ACHN (cell line): Measurements from ENCODE around the gene PLA2R1.

Experiments used
- DNase-seq: peaks from one replicate; pipeline ENCODE4 v3.0.0-alpha.2; 2015
- in situ Hi-C: cut with HindIII; loops from 2 replicates; pipeline ENCODE4 v1.10.0; 2017; ENCODE audit warnings: low sequenced_read_pairs, low pct_ligation_motif_present, low pct_unique_long_range_greater_than_20kb

PLA2R1 gene

GRCh38 chr2:160068906-160069305 lies 6.5 kb upstream of the PLA2R1 start:
- in situ Hi-C loops, result no loop called here
- no peak for DNase-seq

- in situ Hi-C loops, result no loop called here
- DNase-seq, result no peak
Measured at GRCh38 chr2:160064916-160065315, 2.5 kb upstream of the PLA2R1 start.

GRCh38 chr2:160063879-160064612 lies 1.6 kb upstream of the PLA2R1 start:
- DNase-seq, result no peak
- in situ Hi-C loops, result no loop called here

GRCh38 chr2:160063271-160063670 lies 856 bp upstream of the PLA2R1 start:
- in situ Hi-C loops, result no loop called here
- no peak for DNase-seq

- in situ Hi-C loops, result no loop called here
- DNase-seq, result no peak
Measured at GRCh38 chr2:160061944-160062291, 497 bp downstream of the PLA2R1 start.

GRCh38 chr2:160061533-160061932 lies 882 bp downstream of the PLA2R1 start:
- DNase-seq, result no peak
- in situ Hi-C loops, result no loop called here

- DNase-seq, result no peak
- in situ Hi-C loops, result no loop called here
Measured at GRCh38 chr2:160060297-160060696, 2.1 kb downstream of the PLA2R1 start.

GRCh38 chr2:160057356-160057755 lies 5.1 kb downstream of the PLA2R1 start:
- no peak for DNase-seq
- in situ Hi-C loops, result no loop called here

GRCh38 chr2:160055726-160056108 lies 6.7 kb downstream of the PLA2R1 start:
- in situ Hi-C loops, result no loop called here
- no peak for DNase-seq

GRCh38 chr2:160054984-160055725 lies 7.3 kb downstream of the PLA2R1 start:
- DNase-seq, result no peak
- in situ Hi-C loops, result no loop called here

- no peak for DNase-seq
- in situ Hi-C loops, result no loop called here
Measured at GRCh38 chr2:160053946-160054345, 8.5 kb downstream of the PLA2R1 start.

- in situ Hi-C loops, result no loop called here
- DNase-seq, result no peak
Measured at GRCh38 chr2:160052531-160052930, 9.9 kb downstream of the PLA2R1 start.

- no peak for DNase-seq
- in situ Hi-C loops, result no loop called here
Measured at GRCh38 chr2:160051371-160051800, 11.0 kb downstream of the PLA2R1 start.

- in situ Hi-C loops, result no loop called here
- DNase-seq, result no peak
Measured at GRCh38 chr2:160050147-160050546, 12.3 kb downstream of the PLA2R1 start.

- DNase-seq, result no peak
- in situ Hi-C loops, result no loop called here
Measured at GRCh38 chr2:160045703-160046210, 16.7 kb downstream of the PLA2R1 start.

- no peak for DNase-seq
- in situ Hi-C loops, result no loop called here
Measured at GRCh38 chr2:160044728-160045127, 17.7 kb downstream of the PLA2R1 start.

- no peak for DNase-seq
- in situ Hi-C loops, result no loop called here
Measured at GRCh38 chr2:160043265-160043664, 19.1 kb downstream of the PLA2R1 start.

GRCh38 chr2:160042054-160042453 lies 20.4 kb downstream of the PLA2R1 start:
- no peak for DNase-seq

GRCh38 chr2:160041091-160041490 lies 21.3 kb downstream of the PLA2R1 start:
- DNase-seq, result no peak
- in situ Hi-C loops, result no loop called here

More at GRCh38 chr2:160042054-160042453, 20.4 kb downstream of the PLA2R1 start:
- in situ Hi-C loops, result no loop called here
